Measurements from ENCODE around the gene ZNF224. TPM values are rescaled to one million over a fixed set of nuclear protein-coding genes. Genes with fewer than 3 reads are reported as not detected.
A peak's percentile ranks its signal among the peaks of the same experiment; 100 is the strongest.

Gene ZNF224
- total and polyA plus RNA-seq, 2 of the 13 experiments (the other 11 are each of a cell fraction or from before 2014, with no cell fraction given), result 13.0 to 16.1 TPM

DNA sequence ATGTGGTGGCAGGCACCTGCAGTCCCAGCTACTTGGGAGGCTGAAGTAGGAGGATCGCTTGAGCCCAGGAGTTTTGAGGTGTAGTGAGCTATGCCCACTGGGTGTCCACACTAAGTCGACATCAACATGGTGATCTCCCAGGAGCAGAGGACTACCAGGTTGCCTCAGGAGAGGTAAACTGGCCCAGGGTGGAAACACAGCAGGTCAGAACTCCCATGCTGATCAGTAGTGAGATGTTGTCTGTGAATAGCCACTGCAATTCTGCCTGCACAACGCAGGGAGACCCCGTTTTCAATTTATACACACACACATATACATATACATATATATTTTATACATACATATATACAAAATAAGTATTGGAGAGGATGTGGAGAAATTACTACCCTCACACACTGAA lies 2.1 kb upstream of the ZNF224 start (continued):
- TF ChIP-seq CREB1 (IDR thresholded peaks at IDR 0.05) (no peak), CREB1 (CRISPR knock-in tag; IDR thresholded peaks at IDR 0.05) (no peak), KLF15 (CRISPR knock-in tag; IDR thresholded peaks at IDR 0.05; ENCODE audit: borderline replicate concordance) (no peak)

- POLR2A ChIA-PET, result interaction anchor here (0.6 kb wide), 1 partner anchor 105 kb away, joined by 3 read pairs; the partner anchor contains the start of gene ZNF227
- WGBS (ENCODE audit: low lambda C conversion rate), result 96% methylated on average over 3 of the region's 3 CpGs
Measured at GRCh38 chr19:44107751-44108150, 13.6 kb downstream of the ZNF224 start.

GRCh38 chr19:44109458-44109857 lies 15.3 kb downstream of the ZNF224 start:
- DNase-seq (ENCODE audit: low spot score) (no peak), FAIRE-seq (no peak), ATAC-seq (no peak)
- ChIA-PET CTCF (ENCODE audit: low intra/inter-chr PET ratio, low total read pairs) (no interaction called here), POLR2A (no interaction called here)
- Histone ChIP-seq H3K27me3 (ENCODE audit: control insufficient read depth in 1 of 2, insufficient read depth in 2 of 2, low read length in 2 of 2) (no peaks in the 10 kb centered on the region; a peak in 1 of 5 replicates), H3K9ac (ENCODE audit: insufficient read depth, low read depth, low read length) (no peak overlapping the region), H2AFZ (ENCODE audit: low read length) (no peak overlapping the region), H3K27ac (ENCODE audit: extremely low read length, insufficient read depth, low read length) (no peak overlapping the region), H3K4me1 (ENCODE audit: insufficient read depth, low read length) (peaks cover 11% of the 10 kb centered on the region), H3K36me3 (replicated peaks in 1 of 2; ENCODE audit: control insufficient read depth in 1 of 2, insufficient read depth in 2 of 2, low read length in 2 of 2) (peaks cover 1 to 17% of the 10 kb centered on the region in 2 experiments; a peak in 3 of 5 replicates), H3K4me2 (ENCODE audit: low read depth, low read length) (no peak overlapping the region), H3K9me3 (ENCODE audit: low read length) (no peaks in the 10 kb centered on the region), H3K4me3 (replicated peaks in 1 of 3; ENCODE audit: insufficient read depth in 1 of 3, low read depth in 2 of 3, low read length in 3 of 3) (no peak overlapping the region), H4K20me1 (ENCODE audit: insufficient read depth, low read length) (no peaks in the 10 kb centered on the region), H3K79me2 (ENCODE audit: insufficient read depth, low read length) (no peaks in the 10 kb centered on the region)
- intact Hi-C loops (cut with micrococcal nuclease; ENCODE audit: unreplicated experiment), result no loop called here
- TF ChIP-seq CREB1 (IDR thresholded peaks at IDR 0.05) (peak; percentile 75), CREB1 (CRISPR knock-in tag; IDR thresholded peaks at IDR 0.05) (no peak), ZNF264 (CRISPR knock-in tag; IDR thresholded peaks at IDR 0.05) (no peak), IRF2 (CRISPR knock-in tag; IDR thresholded peaks at IDR 0.05) (no peak), ATF7 (IDR thresholded peaks at IDR 0.05) (peak; percentile 73), ATF7 (CRISPR knock-in tag; IDR thresholded peaks at IDR 0.05) (no peak)
- TF ChIP-seq, protein P1, sequence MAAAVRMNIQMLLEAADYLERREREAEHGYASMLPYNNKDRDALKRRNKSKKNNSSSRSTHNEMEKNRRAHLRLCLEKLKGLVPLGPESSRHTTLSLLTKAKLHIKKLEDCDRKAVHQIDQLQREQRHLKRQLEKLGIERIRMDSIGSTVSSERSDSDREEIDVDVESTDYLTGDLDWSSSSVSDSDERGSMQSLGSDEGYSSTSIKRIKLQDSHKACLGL (CRISPR knock-in tag; IDR thresholded peaks at IDR 0.05), result no peak
- BruUV-seq (replicated peaks), result no TSS peak
- in situ Hi-C loops (cut with HindIII; ENCODE audit: extremely low pct_ligation_motif_present, low pct_unique_long_range_greater_than_20kb), result no loop called here

More at GRCh38 chr19:44107751-44108150, 13.6 kb downstream of the ZNF224 start:
- no peak overlapping the region for H3K9ac ChIP-seq (ENCODE audit: insufficient read depth, low read depth, low read length)
- no peak for ATAC-seq
- in situ Hi-C loops (cut with HindIII; ENCODE audit: extremely low pct_ligation_motif_present, low pct_unique_long_range_greater_than_20kb), result no loop called here
- H2AFZ ChIP-seq (ENCODE audit: low read length), result no peak overlapping the region
- no peak overlapping the region for H3K27ac ChIP-seq (ENCODE audit: extremely low read length, insufficient read depth, low read length)
- DNase-seq (ENCODE audit: low spot score), result no peak
- no peak for TF ChIP-seq ZNF326 (CRISPR knock-in tag; IDR thresholded peaks at IDR 0.05; ENCODE audit: borderline replicate concordance)
- no peak for TF ChIP-seq RELA (CRISPR knock-in tag; IDR thresholded peaks at IDR 0.05)
- TF ChIP-seq, protein P2, sequence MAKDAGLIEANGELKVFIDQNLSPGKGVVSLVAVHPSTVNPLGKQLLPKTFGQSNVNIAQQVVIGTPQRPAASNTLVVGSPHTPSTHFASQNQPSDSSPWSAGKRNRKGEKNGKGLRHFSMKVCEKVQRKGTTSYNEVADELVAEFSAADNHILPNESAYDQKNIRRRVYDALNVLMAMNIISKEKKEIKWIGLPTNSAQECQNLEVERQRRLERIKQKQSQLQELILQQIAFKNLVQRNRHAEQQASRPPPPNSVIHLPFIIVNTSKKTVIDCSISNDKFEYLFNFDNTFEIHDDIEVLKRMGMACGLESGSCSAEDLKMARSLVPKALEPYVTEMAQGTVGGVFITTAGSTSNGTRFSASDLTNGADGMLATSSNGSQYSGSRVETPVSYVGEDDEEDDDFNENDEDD (CRISPR knock-in tag; IDR thresholded peaks at IDR 0.05; ENCODE audit: borderline replicate concordance), result no peak
- no peak for TF ChIP-seq PCBP1 (IDR thresholded peaks at IDR 0.05; ENCODE audit: borderline replicate concordance, low read depth, low read length)
- H3K27me3 ChIP-seq (ENCODE audit: control insufficient read depth in 1 of 2, insufficient read depth in 2 of 2, low read length in 2 of 2), result no peaks in the 10 kb centered on the region; a peak in 1 of 5 replicates
- no peak for FAIRE-seq
- CTCF ChIA-PET (ENCODE audit: low intra/inter-chr PET ratio, low total read pairs), result no interaction called here
- BruUV-seq (replicated peaks), result no TSS peak
- no peaks in the 10 kb centered on the region for H3K79me2 ChIP-seq (ENCODE audit: insufficient read depth, low read length)
- no peak overlapping the region for H3K4me3 ChIP-seq (replicated peaks in 1 of 3; ENCODE audit: insufficient read depth in 1 of 3, low read depth in 2 of 3, low read length in 3 of 3)
- H4K20me1 ChIP-seq (ENCODE audit: insufficient read depth, low read length), result no peaks in the 10 kb centered on the region
- intact Hi-C loops (cut with micrococcal nuclease; ENCODE audit: unreplicated experiment), result no loop called here
- peaks cover 7% of the 10 kb centered on the region; the same call in 1 of the 2 replicates for H3K4me1 ChIP-seq (ENCODE audit: insufficient read depth, low read length)
- no peaks in the 10 kb centered on the region for H3K9me3 ChIP-seq (ENCODE audit: low read length)
- peaks cover 1 to 24% of the 10 kb centered on the region in 2 experiments; a peak in 4 of 5 replicates for H3K36me3 ChIP-seq (replicated peaks in 1 of 2; ENCODE audit: control insufficient read depth in 1 of 2, insufficient read depth in 2 of 2, low read length in 2 of 2)
- H3K4me2 ChIP-seq (ENCODE audit: low read depth, low read length), result no peak overlapping the region

Measured in HepG2 (cell line).